Stimulated activated CD4-positive, alpha-beta T cell treated with anti-CD3 and anti-CD28 coated beads, Interleukin-4, amount 100 ng/mL, for 1 hour (primary cell): ENCODE measurements around the gene PPP2R1B.
"Not testable (repeated sequence)": the region's sequence is repeated elsewhere in the genome, so short reads cannot be mapped to it uniquely, and the experiment has no call there.

Source experiments
- DNase-seq: peaks from one replicate; pipeline ENCODE4 v3.0.0-alpha.2; 2020

Gene PPP2R1B

GRCh38 chr11:111765984-111766833 is at the start of gene PPP2R1B:
TSS of gene PPP2R1B (minus strand) at chr11:111766389. CDS start at chr11:111766361, 28 bp downstream.
- DNase-seq, result peak; percentile 74

DNA sequence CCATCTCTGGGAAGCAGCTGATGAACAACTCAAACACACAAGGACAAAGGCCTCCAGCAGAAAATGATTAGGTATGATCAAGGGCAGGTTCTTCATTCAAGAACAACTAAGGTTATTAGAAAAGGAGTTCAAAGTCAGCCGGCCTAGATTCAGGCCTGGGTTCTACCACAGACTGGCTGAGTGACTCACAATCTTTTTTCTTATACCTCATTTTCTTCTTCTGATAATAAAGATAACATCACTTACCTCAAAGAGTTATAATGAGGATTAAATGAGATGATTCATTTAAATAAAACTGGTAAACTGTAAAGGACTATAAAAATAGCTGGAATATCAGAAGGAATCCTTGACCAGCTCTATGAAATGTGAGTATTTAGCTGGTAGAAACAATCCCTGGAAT is 49.3 kb upstream of the PPP2R1B start:
- DNase-seq, result no peak

DNA sequence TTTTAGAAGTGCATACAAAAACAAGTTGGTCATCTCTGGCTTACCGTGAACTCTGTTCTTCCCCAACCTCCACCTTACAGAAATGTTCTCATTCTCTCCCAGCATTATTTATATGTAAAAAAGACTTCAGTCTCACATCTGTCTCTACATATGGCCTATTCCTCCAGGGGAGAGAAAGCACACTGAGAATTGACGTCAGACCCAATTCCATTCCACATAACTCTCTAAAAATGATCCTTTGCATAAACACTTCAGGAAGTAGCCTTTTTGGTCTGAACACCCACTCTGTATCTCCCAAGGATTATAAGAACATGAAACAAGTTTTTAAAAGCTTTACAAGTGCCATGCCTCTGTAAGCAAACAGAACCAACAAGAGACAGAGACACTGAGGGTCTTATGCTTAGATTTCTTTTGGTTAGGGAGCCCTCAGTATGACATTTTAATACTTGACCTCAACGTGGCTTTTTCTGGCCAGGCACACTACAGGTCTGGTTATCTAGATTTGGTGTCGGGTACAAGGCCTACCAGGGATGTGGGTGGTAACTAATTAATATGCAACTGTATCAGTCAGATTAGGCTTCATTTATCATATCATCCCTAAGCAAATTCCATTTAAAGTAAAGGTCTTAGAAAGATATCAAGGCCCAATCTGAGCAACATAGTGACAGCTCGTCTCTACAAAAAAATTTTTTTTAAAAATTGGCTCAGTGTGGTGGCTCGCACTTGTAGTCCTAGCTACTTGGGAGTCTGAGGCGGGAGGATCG is 48.5 kb upstream of the PPP2R1B start:
- DNase-seq, result no peak

DNA sequence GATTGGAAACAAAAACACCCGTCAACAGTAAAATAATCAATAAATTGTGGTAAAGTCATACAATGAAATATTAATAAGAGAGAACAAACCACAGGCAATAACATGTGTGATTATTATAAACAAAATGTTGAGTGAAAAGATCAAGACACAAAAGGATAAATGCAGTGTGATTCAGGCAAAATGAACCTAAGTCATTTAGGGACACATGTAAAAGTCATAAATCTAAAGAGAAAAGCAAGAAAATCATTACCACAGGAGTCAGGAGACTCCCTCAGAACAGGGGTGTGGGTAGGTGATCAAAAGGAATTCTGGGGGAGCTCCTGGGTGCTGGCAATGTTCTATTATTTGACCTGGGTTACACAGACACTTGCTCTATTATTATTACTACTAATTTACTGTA is 47.9 kb upstream of the PPP2R1B start:
- no peak for DNase-seq

DNA sequence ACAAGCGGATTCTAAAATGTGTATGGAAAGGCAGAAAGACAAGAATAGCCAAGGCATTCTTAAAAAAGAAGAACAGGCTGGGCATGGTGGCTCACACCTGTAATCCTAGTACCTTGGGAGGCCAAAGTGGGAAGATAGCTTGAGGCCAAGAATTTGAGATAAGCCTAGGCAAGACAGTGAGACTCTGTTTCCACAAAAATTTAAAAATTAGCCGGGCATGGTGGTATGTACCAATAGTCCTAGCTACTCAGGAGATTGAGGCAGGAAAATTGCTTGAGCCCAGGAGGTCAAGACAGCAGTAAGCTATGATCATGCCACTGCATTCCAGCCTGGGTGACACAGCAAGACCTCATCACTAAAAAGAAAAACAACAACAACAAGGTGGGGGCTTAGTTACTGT is 46.0 kb upstream of the PPP2R1B start:
- no peak for DNase-seq

GRCh38 chr11:111811445-111811844 is 45.3 kb upstream of the PPP2R1B start:
- no peak for DNase-seq

DNA sequence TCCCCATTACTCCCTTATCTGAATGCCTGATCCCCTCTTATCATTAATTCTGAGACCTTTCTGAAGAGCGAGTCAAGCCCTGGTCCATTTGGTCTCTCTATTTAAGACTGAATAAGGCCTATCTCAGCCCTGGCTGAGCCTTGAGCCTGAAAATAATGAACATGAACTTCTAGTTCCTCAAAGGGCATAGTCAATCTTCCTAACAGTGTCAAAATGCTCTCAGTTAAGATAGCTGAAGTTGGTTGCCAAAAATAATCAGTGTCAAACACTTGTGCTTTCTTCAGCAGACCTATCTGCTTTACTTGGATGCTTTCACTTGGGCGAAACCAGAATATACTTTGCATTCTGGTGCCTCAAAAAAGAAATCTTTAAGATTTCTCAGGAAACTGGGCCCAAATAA is 42.6 kb upstream of the PPP2R1B start:
- DNase-seq, result no peak

DNA sequence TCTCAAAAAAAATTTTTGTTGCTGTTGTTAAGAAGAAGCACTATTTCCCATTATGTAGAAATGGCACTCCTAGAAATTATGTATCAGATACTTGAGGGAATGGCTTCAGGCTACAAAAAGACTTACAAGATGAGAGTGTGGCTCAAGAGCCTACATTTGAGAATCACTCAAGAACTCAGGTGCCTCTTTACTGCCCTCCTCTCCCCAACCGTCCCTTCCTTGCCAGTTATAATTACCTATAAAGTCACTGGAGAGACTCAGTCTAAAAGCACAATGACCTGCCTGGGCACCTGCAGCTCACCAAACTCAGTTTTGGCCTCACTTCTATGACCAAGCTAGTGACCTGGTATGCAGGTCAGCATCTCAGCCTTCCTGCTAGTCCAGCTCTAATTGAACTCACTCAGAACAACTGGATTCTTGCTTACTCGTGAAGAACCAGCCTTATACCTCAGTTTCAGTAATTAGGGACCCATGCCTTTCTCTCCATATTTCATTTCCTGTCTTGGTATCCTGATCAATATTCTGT is 41.9 kb upstream of the PPP2R1B start:
- no peak for DNase-seq

GRCh38 chr11:111807076-111807475 is 40.9 kb upstream of the PPP2R1B start:
- no peak for DNase-seq

GRCh38 chr11:111801135-111801534 is 34.9 kb upstream of the PPP2R1B start:
- DNase-seq, result no peak

DNA sequence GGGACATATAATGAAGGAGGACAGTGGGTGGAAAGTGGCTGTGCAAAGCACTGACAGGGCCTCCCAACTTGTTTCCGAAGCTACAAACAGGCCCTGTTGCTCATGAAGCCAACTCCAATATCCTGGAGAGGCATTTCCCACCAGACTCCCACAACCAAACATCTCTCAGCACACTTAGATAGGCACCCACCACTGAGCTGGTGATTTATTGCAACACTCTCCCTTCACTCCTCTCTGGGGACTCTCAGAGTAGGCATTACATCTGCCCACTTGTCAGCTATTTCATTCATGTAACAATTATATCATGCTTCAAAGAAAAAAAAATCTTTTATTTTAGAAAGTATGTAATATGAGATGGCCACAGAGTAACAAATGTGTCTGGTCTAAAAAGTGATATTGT is 32.1 kb upstream of the PPP2R1B start:
- DNase-seq, result no peak

DNA sequence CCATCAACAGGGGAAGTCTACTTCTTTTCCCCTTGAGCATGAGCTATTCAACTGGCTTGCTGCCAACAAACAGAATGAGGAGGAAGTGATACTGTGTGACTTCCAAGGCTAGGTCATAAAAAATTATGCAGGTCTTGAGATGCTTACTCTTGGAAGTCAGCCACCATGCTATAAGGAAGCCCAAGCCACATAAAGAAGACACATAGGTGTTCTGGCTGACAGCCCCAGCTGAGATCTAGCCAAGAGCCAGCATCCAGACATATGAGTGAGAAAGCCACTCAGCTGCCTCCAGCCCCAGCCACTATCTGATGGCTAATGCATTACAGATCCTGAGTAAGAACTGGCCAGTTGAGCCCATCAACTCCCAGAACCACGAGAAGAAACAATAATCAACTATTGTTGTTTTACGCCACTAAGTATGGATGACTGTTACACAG is 31.0 kb upstream of the PPP2R1B start:
- DNase-seq, result no peak

GRCh38 chr11:111796696-111797095 is 30.5 kb upstream of the PPP2R1B start:
- DNase-seq, result no peak

DNA sequence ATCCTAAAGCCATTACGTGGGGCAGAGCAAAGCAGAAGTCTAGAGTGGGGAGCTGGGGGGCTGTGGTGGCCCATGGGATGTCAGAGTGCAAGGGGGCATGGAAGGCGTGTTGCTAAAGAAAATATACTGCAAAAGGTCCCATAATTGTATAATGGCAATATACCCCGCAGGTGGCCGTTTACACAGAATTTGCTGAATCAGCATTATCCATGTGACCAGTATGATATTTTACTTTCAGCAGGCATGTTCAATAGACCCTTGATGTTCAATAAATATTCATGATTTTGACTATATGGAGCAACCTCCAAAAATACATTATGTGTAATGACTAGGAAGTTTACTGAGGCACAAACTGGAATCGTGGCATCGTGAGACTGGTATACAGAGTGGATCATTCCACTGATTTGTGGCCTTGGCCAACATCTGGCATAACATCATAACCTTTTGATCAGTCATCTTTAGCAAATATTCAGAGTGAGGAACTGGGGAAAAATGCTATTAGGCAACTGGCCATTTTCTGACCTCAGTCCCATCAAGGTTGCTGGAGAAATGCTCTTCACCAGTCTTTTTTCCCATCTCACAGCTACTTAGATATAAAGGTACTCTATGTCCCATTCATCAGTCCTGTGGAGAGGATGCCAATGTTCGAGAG is 29.3 kb upstream of the PPP2R1B start:
- no peak for DNase-seq

DNA sequence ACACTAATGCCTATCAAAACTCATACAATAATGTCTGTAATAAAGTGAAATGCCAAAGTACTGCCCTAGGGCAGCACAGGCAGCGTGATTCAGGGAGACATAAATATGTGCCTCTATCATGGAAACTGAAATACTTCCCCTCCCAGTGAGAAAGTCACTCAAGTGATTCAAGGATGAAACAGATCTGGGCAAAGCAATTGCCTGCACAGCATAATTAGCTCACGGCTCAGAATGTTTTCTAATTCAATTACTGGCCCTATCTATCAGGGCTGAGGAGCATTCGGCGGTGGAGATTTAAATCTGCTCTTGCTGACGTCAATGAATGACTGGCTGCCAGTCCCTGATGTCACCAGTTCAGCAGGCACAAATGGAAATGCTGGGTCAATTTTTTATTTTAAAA is 27.7 kb upstream of the PPP2R1B start:
- DNase-seq, result no peak

DNA sequence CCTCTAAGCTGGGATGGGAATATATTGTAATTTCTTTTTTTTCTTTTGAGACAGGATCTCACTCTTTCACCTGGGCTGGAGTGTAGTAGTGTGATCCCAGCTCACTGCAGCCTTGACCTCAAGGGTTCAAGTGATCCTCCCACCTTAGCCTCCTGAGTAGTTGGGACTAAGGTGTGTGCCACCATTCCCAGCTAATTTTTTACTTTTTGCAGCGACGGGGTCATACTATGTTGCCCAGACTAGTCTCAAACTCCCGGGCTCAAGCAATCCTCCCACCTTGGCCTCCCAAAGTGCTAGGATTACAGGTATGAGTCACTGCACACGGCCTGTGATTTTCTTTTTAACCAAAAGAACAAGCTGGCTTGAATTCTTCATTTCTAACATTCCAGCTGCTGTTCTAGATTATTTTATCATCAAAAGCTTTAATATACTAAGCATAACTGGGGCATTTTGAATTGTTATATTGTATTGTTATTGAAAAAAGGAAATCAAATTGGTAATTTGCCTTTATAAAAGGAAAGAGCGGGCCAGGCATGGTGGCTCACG is 26.8 kb upstream of the PPP2R1B start:
- no peak for DNase-seq

- no peak for DNase-seq
These were observed 26.1 kb upstream of the PPP2R1B start for GRCh38 chr11:111792314-111792713.

DNA sequence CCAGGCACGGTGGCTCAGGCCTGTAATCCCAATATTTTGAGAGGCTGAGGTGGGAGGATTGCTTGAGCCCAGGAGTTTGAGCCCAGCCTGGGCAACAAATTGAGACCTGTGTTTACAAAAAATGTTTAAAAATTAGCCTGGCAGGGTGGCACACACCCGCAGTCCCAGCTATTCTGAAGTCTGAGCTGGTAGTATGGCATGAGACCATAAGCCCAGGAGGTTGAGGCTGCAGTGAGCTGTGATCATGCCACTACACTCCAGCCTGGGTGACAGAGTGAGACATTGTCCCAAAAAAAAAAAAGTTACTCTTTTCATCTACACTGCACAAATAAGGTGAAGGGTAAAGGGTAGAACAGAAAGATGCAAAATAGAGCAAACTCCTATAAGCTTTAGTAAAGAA is 22.3 kb upstream of the PPP2R1B start:
- no peak for DNase-seq

GRCh38 chr11:111788051-111788450 is 21.9 kb upstream of the PPP2R1B start:
- no peak for DNase-seq

GRCh38 chr11:111785886-111786412 is 19.8 kb upstream of the PPP2R1B start:
- no peak for DNase-seq

- DNase-seq, result no peak
These were observed 18.9 kb upstream of the PPP2R1B start for GRCh38 chr11:111785076-111785475.

GRCh38 chr11:111784311-111784710 is 18.1 kb upstream of the PPP2R1B start:
- DNase-seq, result not testable (repeated sequence)
